HCT116 (cell line): Measurements from ENCODE around the gene NSD2.

Experiments
- CTCF ChIP-seq, 3 experiments: fragments of 200-600 bp in 1 of 3; sonication (generic) in 1 of 3; IDR thresholded peaks in 2 of 3; conservative IDR thresholded peaks in 1 of 3; 2 replicates each; pipeline ENCODE4 v1.5.1; 2012 to 2017; ENCODE audit warnings: low read depth in 2 of 3, low read length in 2 of 3, antibody characterized with exemption in 1 of 3, borderline replicate concordance in 1 of 3, control low read depth in 1 of 3, mild to moderate bottlenecking in 1 of 3, mixed read lengths in 1 of 3, mixed run types in 1 of 3, moderate library complexity in 1 of 3; ENCODE audit not compliant: insufficient read depth in 1 of 3
- EZH2 ChIP-seq: fragments of 200-600 bp; sonication (generic); IDR thresholded peaks from 2 replicates; pipeline ENCODE4 v1.6.1; 2017; ENCODE audit warnings: antibody characterized with exemption, mixed run types
- POLR2A ChIP-seq: IDR thresholded peaks from 2 replicates; pipeline ENCODE4 v1.7.0; 2011; ENCODE audit warnings: borderline replicate concordance; ENCODE audit not compliant: insufficient read depth, insufficient read length; ENCODE audit errors: extremely low read depth
- RAD21 ChIP-seq: IDR thresholded peaks from 2 replicates; pipeline ENCODE4 v1.6.1; 2012; ENCODE audit warnings: low read depth, mild to moderate bottlenecking

DNA sequence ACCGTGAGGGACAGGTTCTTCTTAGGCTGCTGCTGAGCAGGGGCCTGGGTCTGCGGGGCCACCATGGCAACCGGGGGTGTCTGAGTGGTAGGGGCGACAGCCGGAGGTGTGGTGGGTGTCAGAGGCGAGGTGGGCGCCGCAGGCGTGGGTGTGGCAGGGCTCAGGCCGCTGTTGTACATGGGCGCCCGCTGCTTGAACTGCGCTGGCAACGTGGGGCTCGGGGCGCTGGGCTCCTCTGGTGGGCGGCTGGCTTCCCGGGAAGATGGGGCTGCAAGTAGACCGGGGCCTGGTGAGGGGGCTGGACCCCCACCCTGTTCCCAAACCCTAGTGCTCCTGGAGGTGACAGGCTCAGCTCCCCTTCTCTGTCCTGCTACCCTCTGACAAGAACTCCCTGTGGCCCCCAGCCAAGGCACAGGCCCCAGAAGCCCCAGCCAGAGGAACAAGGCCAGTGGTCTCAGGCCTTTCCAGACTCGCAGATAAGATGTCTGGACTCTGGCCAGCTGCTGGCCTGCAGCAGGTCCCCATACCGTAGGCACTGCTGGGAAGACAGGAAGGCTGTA is 112.7 kb downstream of the NSD2 start:
- no peak for TF ChIP-seq POLR2A
- no peak for TF ChIP-seq CTCF (IDR thresholded peaks at IDR 0.05 in 2 of 3, conservative IDR thresholded peaks at IDR 0.05 in 1 of 3; ENCODE audit: borderline replicate concordance in 1 of 3, insufficient read depth in 1 of 3, low read depth in 2 of 3, low read length in 2 of 3)
- no peak for TF ChIP-seq EZH2
- no peak for TF ChIP-seq RAD21
